HL-60 (cell line): Measurements from ENCODE around the gene SETD5.

ENCODE experiments used
- CTCF ChIP-seq: IDR thresholded peaks from one replicate; pipeline ENCODE4 v1.5.1; 2011; ENCODE audit warnings: low read length, control low read depth, inconsistent platforms; ENCODE audit not compliant: insufficient read depth
- POLR2AphosphoS5 ChIP-seq: IDR thresholded peaks from 2 replicates; pipeline ENCODE4 v1.6.1; 2012; ENCODE audit warnings: low read depth

- TF ChIP-seq CTCF: no peak
- no peak for TF ChIP-seq POLR2AphosphoS5
These were observed 11.3 kb upstream of the SETD5 start for GRCh38 chr3:9386078-9386459.
